ENCODE measurements around the gene SLAIN2.

SLAIN2 gene

DNA sequence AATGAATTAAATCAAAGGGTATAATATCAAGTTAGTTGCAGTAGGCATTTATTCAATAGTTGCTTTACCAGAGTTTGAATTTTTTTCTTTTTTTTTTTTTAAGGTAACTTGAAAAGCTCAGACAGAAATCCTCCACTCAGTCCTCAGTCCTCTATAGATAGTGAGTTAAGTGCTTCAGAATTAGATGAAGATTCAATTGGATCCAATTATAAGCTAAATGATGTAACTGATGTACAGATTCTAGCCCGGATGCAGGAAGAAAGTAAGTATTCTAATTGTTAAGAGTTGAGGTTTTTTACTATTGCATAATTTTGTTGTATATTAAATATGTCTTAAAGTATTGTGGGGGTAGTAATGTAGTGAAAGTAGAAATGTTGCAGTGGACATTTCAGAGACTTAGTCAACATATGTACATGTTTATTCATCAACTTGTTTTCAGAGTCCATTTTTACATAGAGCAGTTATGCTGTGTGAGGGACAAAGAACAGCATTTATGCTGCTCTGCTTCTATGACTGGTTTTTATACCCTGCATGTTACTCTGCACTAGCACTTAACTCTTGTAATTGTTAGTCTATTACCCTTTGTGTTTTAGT is 38.4 kb downstream of the SLAIN2 start:
- DNase-seq (ENCODE audit: insufficient read length, low spot score) (no peak), FAIRE-seq (no peak)
- no peak for TF ChIP-seq CTCF (IDR thresholded peaks at IDR 0.05; ENCODE audit: insufficient read depth, missing control alignments)

DNA sequence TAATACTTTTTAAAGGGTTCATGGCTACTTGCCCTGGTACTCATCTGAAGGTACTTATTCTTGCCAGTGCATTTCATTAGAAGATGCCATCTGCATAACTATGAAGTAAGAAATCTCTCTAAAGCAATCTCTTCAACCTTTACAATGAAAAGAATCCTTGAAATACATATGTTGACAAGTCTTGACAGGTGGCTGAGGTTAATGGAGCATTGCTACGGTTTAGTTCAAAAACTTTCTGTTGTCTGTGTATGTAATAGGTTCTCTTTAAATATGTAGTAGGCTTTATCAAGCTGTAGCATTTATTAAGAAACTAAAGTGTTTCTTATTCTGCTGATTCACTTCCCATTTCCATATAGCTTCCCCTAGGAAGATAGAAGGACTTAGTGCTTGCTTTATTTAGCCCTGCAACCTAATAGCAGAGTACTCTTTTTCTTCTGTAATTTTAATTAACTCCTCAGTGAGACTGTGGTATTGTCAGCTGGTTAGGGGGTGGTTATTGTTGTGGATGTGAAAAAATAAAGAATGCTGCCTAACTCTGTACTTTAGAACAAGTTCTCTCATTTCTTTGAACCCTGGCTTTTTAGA is 39.3 kb downstream of the SLAIN2 start:
- DNase-seq (ENCODE audit: insufficient read length, low spot score) (no peak), FAIRE-seq (no peak)
- TF ChIP-seq CTCF (IDR thresholded peaks at IDR 0.05; ENCODE audit: insufficient read depth, missing control alignments), result no peak

GRCh38 chr4:48388525-48389154 is 47.3 kb downstream of the SLAIN2 start:
- no peak for TF ChIP-seq CTCF (IDR thresholded peaks at IDR 0.05; ENCODE audit: insufficient read depth, missing control alignments)
- FAIRE-seq, result no peak
- no peak for DNase-seq (ENCODE audit: insufficient read length, low spot score)

- no peak for TF ChIP-seq CTCF (IDR thresholded peaks at IDR 0.05; ENCODE audit: insufficient read depth, missing control alignments)
- FAIRE-seq (no peak), DNase-seq (ENCODE audit: insufficient read length, low spot score) (no peak)
Observed at GRCh38 chr4:48396043-48396442, 54.7 kb downstream of the SLAIN2 start.

DNA sequence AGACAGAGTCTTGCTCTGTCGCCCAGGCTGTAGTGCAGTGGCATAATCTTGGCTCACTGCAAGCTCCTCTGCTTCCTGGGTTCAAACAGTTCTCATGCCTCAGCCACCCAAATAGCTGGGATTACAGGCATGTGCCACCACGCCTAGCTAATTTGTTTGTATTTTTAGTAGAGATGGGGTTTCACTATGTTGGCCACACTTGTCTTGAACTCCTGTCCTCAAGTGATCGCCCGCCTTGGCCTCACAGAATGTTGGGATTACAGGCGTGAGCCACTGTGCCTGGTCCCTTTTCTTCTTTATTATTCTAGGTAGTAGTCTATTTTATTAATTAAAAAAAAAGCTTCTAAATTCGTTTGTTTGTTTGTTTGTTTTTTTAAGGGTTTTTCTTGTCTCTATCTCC is 59.1 kb downstream of the SLAIN2 start:
- no peak for FAIRE-seq
- no peak for DNase-seq (ENCODE audit: insufficient read length, low spot score)
- TF ChIP-seq CTCF (IDR thresholded peaks at IDR 0.05; ENCODE audit: insufficient read depth, missing control alignments), result no peak

GRCh38 chr4:48403358-48403757 is 62.0 kb downstream of the SLAIN2 start:
- TF ChIP-seq CTCF (IDR thresholded peaks at IDR 0.05; ENCODE audit: insufficient read depth, missing control alignments), result no peak
- FAIRE-seq, result no peak
- no peak for DNase-seq (ENCODE audit: insufficient read length, low spot score)

- no peak for DNase-seq (ENCODE audit: insufficient read length, low spot score)
- FAIRE-seq, result no peak
- no peak for TF ChIP-seq CTCF (IDR thresholded peaks at IDR 0.05; ENCODE audit: insufficient read depth, missing control alignments)
Observed at GRCh38 chr4:48403779-48404178, 62.5 kb downstream of the SLAIN2 start.
